Stimulated activated CD8-positive, alpha-beta memory T cell treated with anti-CD3 and anti-CD28 coated beads, Interleukin-15, amount 100 ng/mL, for 4 hours (primary cell): ENCODE results near the gene IGF1R.

Experiments used
- DNase-seq, 2 donors: peaks; one replicate each; pipeline ENCODE4 v3.0.0-alpha.2; 2020; ENCODE audit warnings: low read depth in 2 of 2

The IGF1R gene

GRCh38 chr15:98856532-98856907, 208.2 kb downstream of the IGF1R start:
- DNase-seq, result no peak

GRCh38 chr15:98858610-98859023, 210.3 kb downstream of the IGF1R start:
- DNase-seq, result no peak

- DNase-seq, result no peak
Observed at GRCh38 chr15:98859149-98859548, 210.8 kb downstream of the IGF1R start.

- DNase-seq, result no peak
Observed at GRCh38 chr15:98860281-98861041, 212.1 kb downstream of the IGF1R start.

GRCh38 chr15:98861188-98861587, 212.8 kb downstream of the IGF1R start:
- DNase-seq, result no peak

- no peak for DNase-seq
Observed at GRCh38 chr15:98863983-98864382, 215.6 kb downstream of the IGF1R start.

GRCh38 chr15:98865397-98866339, 217.3 kb downstream of the IGF1R start:
- peak; percentile 45 to 57 for DNase-seq

GRCh38 chr15:98866511-98866910, 218.2 kb downstream of the IGF1R start:
- DNase-seq, result no peak

GRCh38 chr15:98868564-98868963, 220.2 kb downstream of the IGF1R start:
- DNase-seq, result no peak

GRCh38 chr15:98870788-98871187, 222.4 kb downstream of the IGF1R start:
- no peak for DNase-seq

GRCh38 chr15:98872774-98873173, 224.4 kb downstream of the IGF1R start:
- no peak for DNase-seq

GRCh38 chr15:98873441-98874218, 225.3 kb downstream of the IGF1R start:
- no peak for DNase-seq

- no peak for DNase-seq
Observed at GRCh38 chr15:98874370-98874769, 226.0 kb downstream of the IGF1R start.

GRCh38 chr15:98874773-98875172, 226.4 kb downstream of the IGF1R start:
- no peak for DNase-seq

- no peak for DNase-seq
Observed at GRCh38 chr15:98875309-98875708, 227.0 kb downstream of the IGF1R start.

- DNase-seq, result no peak
Observed at GRCh38 chr15:98876451-98877369, 228.4 kb downstream of the IGF1R start.

GRCh38 chr15:98878172-98878571, 229.8 kb downstream of the IGF1R start:
- no peak for DNase-seq

- DNase-seq, result no peak
Observed at GRCh38 chr15:98878862-98879261, 230.5 kb downstream of the IGF1R start.

GRCh38 chr15:98881526-98882520, 233.5 kb downstream of the IGF1R start:
- no peak for DNase-seq

GRCh38 chr15:98883478-98883877, 235.1 kb downstream of the IGF1R start:
- no peak for DNase-seq
